ENCODE results near the gene NFATC4. TPM values are rescaled to one million over a fixed set of nuclear protein-coding genes. Genes with fewer than 3 reads are reported as not detected.
"Not testable (repeated sequence)": the region's sequence is repeated elsewhere in the genome, so short reads cannot be mapped to it uniquely, and the experiment has no call there.

NFATC4 gene
- total RNA-seq, 2 experiments from 2014 or later = not detected

DNA sequence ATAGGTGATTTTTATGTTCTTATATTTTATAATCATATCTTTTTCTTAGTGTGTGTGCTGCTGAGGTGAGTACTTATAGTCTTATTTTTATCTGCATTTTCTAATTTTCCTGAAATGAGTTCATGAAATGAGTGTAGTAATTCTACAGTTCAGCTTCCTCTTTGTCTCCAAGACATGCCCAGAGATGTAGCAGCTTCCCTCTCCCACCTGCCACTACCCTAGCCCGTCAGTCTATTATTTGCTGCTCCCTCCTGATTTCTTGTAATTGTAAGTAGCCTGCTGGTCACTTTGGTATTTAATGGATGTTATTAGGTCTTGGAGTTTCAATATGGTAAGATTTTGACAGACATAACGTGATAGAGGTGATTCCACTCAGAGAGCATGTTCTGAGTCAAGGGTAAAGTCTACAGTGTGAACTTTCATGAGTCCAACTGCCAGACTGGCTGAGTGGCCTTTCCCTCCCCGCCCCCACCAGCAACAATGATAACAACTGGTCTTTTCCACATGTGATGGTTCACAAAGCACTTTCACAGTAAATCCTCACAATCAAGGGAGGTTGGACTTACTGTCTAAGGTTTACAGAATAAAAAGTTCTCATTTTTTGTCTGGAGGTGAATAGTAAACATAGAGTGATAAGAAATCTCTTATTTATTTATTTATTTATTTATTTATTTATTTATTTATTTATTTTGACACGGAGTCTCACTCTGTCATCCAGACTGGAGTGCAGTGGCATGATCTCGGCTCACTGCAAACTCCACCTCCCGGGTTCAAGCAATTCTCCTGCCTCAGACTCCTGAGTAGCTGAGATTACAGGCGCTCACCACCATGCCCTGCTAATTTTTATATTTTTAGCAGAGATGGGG, 24.0 kb upstream of the NFATC4 start:
- Mint-ChIP-seq H3K9me3 (no peaks in the 10 kb centered on the region), H3K27ac (no peak overlapping the region), H3K4me1 (peaks cover 4% of the 10 kb centered on the region), H3K36me3 (no peaks in the 10 kb centered on the region), H3K27me3 (peaks cover 38% of the 10 kb centered on the region), H3K4me3 (no peak overlapping the region)
- DNase-seq (no peak), ATAC-seq (ENCODE audit: low read depth) (no peak)
- POLR2A ChIA-PET = no interaction called here

DNA sequence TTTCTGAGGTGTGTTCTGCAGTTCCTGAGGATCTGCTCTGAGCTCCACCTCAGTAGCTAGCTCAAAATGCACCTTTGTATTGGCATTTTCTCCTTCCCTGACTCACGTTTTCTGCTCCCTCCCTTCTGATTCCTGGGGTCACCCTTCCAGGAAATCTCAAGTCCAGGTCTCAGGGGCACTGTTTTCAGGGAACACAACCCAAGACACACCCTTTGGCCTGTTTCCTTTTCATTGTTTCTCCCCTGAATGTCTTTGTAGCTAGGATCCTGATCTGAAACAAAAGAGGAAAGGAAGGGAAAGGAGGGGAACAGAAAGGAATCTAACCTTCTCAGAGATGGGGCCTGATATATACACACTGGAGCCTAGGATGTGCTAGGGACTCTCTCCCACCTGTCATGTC, 20.9 kb upstream of the NFATC4 start:
- Mint-ChIP-seq H3K9me3 (no peaks in the 10 kb centered on the region), H3K4me1 (no peaks in the 10 kb centered on the region), H3K27me3 (peaks cover 62% of the 10 kb centered on the region), H3K27ac (no peak overlapping the region), H3K36me3 (no peaks in the 10 kb centered on the region), H3K4me3 (no peak overlapping the region)
- ATAC-seq (ENCODE audit: low read depth) (no peak), DNase-seq (no peak)
- POLR2A ChIA-PET = interaction anchor here (1.0 kb wide), 1 partner anchor 82 kb away, joined by 3 read pairs; the partner anchor contains the start of genes CBLN3 and KHNYN

DNA sequence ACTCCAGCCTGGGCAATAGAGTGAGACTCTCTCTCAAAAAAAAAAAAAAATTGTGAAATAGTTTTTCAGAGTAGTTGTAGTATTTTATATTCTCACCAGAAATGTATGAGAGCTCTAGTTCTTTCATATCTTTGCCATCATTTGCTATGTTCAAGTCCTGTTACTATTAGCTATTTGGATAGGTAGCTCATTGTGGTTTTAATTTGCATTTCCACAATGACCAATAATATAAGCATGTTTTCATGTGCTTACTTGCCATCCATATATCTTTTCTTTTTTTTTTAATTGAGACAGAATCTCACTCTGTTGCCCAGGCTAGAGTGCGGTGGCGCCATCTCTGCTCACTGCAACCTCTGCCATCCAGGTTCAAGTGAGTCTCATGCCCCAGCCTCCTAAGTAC, 19.8 kb upstream of the NFATC4 start:
- H3K36me3 Mint-ChIP-seq = no peaks in the 10 kb centered on the region
- H3K4me1 Mint-ChIP-seq = no peaks in the 10 kb centered on the region
- ATAC-seq (ENCODE audit: low read depth) (no peak), DNase-seq (no peak)
- no peak overlapping the region for H3K4me3 Mint-ChIP-seq
- no peak overlapping the region for H3K27ac Mint-ChIP-seq
- H3K27me3 Mint-ChIP-seq = peaks cover 65% of the 10 kb centered on the region
- POLR2A ChIA-PET = no interaction called here
- no peaks in the 10 kb centered on the region for H3K9me3 Mint-ChIP-seq

DNA sequence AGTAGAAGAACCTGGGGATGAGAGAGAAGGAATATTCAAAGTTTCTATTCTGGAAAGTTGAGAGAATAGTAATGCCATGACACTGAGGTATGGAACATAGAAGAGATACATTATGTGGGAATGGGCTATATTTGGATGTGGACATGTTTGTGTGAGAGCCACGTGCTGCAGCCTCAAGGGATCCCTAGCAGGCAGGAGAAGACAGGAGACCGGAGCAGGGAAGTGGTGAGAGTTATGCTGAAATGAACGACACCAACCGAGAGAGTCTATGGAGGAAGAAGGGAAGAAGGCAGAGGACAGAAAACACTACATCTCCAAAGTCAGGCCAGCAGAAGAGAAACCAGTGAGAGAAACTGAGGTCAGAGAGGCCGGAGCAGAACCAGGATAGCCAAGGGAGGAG, 18.2 kb upstream of the NFATC4 start:
- no peak for DNase-seq
- no peak for ATAC-seq (ENCODE audit: low read depth)
- no peaks in the 10 kb centered on the region for H3K36me3 Mint-ChIP-seq
- peaks cover 64% of the 10 kb centered on the region for H3K27me3 Mint-ChIP-seq
- no peak overlapping the region for H3K4me3 Mint-ChIP-seq
- H3K27ac Mint-ChIP-seq = no peak overlapping the region
- POLR2A ChIA-PET = no interaction called here
- no peaks in the 10 kb centered on the region for H3K4me1 Mint-ChIP-seq
- H3K9me3 Mint-ChIP-seq = no peaks in the 10 kb centered on the region

DNA sequence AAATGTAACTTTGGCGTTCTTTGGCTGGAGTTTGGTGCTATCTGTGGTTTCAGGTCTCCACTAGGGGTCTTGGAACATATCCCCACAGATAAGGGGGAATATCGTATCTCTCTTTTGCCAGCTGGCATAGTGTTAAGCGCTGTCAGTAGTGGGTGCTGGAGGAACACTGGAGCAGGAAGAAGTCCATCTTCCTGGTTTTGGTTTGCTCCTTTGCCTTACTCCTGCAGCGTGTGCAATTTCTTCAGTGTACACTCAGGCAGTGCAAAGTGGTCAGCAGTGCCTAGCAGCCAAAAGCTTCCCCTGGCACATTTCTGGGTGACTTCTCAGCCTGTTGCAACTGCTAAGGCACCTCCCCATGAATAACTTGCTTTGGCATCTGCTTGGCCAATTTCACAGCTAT, 16.5 kb upstream of the NFATC4 start:
- no peak for DNase-seq
- H3K36me3 Mint-ChIP-seq = no peaks in the 10 kb centered on the region
- POLR2A ChIA-PET = no interaction called here
- H3K9me3 Mint-ChIP-seq = no peaks in the 10 kb centered on the region
- ATAC-seq (ENCODE audit: low read depth) = no peak
- peaks cover 58% of the 10 kb centered on the region for H3K27me3 Mint-ChIP-seq
- no peak overlapping the region for H3K27ac Mint-ChIP-seq
- no peak overlapping the region for H3K4me3 Mint-ChIP-seq
- H3K4me1 Mint-ChIP-seq = no peaks in the 10 kb centered on the region

DNA sequence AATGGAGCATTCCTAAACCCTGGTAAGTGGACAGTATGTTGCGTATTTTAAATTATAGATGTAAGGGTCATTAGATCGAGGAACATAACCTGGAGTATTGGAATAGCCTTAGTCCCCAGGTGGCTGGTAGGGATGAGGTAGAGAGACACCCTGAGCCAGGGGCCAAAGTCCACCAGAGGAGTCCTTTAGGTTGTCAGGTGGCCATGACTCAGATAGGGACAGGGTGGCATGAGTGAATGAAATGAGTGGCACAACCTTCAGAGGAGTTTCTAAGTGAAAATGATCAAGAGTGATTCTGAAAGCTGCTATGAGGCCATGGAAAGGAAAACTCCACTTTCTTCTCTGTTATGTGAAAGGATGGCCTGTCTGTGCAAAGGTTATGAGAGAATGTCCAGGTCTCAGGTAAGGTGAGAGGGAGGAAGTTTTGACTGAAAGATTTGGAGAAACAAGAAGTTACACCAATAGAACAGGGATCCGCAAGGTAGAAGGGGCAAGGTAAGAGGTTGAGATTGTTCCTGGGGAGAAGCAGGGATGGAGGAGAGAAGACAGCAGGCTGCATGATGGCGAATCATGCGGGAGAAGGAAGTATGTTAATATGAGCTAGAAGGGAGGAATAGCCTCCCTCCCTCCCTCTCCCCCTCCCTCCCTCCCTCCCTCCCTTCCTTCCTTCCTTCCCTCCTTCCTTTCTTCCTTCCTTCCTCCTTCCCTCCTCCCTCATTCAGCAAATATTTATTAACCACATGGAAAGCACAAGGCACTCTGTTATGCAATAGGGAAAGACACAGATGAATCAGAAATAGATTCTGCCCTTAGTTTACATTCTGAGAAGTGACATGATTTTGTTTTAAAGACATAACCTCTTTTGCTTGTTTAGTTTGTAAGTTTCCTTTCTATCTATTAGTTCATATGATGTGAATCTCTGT, 14.2 kb upstream of the NFATC4 start:
- no peak for DNase-seq
- POLR2A ChIA-PET = interaction anchor here (0.7 kb wide), 1 partner anchor 16 kb away, joined by 5 read pairs; no protein-coding TSS in a partner anchor
- H3K27me3 Mint-ChIP-seq = peaks cover 51% of the 10 kb centered on the region
- H3K9me3 Mint-ChIP-seq = no peaks in the 10 kb centered on the region
- no peaks in the 10 kb centered on the region for H3K4me1 Mint-ChIP-seq
- ATAC-seq (ENCODE audit: low read depth) = no peak
- H3K27ac Mint-ChIP-seq = no peak overlapping the region
- no peak overlapping the region for H3K4me3 Mint-ChIP-seq
- no peaks in the 10 kb centered on the region for H3K36me3 Mint-ChIP-seq

DNA sequence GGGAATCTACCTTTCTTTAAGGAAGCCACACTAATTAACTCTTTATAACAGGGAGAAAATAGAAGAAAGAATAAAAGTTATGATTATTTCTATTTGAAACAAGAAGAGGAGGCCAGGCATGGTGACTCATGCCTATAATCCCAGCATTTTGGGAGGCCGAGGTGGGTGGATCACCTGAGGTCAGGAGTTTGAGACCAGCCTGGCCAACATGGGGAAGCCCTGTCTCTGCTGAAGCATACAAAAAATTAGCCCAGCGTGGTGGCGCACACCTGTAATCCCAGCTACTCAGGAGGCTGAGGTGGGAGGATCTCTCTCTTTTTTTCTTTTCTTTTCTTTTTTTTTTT, 13.5 kb upstream of the NFATC4 start:
- H3K9me3 Mint-ChIP-seq; DNase-seq; H3K36me3 Mint-ChIP-seq; ATAC-seq (ENCODE audit: low read depth); H3K27ac Mint-ChIP-seq; H3K4me1 Mint-ChIP-seq; H3K4me3 Mint-ChIP-seq: not testable (repeated sequence)
- H3K27me3 Mint-ChIP-seq = peaks cover 47% of the 10 kb centered on the region
- POLR2A ChIA-PET = interaction anchor here (0.7 kb wide), 1 partner anchor 15 kb away, joined by 5 read pairs; no protein-coding TSS in a partner anchor

DNA sequence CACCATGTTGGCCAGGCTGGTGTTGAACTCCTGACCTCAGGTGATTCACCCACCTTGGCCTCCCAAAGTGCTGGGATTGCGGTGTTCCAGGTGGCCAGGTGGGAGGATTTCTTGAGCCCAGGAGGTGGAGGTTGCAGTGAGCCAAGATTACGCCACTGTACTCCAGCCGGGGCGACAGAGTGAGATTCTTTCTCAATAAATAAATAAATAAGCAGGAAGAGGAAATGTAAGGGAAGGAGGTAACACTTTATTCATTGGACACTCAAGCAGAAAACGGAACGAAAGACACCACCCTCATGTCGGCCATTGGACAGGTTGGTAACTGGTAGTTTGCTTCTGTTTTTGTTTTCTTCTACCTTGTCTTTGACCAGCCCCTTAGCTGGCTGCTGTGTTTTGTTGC, 13.0 kb upstream of the NFATC4 start:
- no peak for ATAC-seq (ENCODE audit: low read depth)
- POLR2A ChIA-PET = no interaction called here
- no peak overlapping the region for H3K4me3 Mint-ChIP-seq
- no peaks in the 10 kb centered on the region for H3K9me3 Mint-ChIP-seq
- no peaks in the 10 kb centered on the region for H3K4me1 Mint-ChIP-seq
- peaks cover 46% of the 10 kb centered on the region for H3K27me3 Mint-ChIP-seq
- no peak for DNase-seq
- no peak overlapping the region for H3K27ac Mint-ChIP-seq
- no peaks in the 10 kb centered on the region for H3K36me3 Mint-ChIP-seq

DNA sequence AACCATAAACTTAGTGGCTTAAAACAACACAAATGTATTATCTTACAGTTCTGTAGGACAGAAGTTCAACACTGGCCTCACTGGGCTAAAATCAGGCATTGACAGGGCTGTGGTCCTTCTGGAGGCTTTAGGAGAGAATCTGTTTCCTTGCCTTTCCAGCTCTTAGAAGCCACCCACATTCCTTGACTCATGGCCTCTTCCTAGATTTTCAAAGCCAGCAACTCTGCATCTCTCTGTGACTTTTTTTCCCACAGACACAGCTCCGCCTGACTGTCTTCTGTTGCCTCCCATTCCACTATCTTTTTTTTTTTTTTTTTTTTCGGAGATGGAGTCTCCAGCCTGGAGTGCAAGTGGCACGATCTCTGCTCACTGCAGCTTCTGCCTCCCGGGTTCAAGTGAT, 11.8 kb upstream of the NFATC4 start:
- no peaks in the 10 kb centered on the region for H3K36me3 Mint-ChIP-seq
- ATAC-seq (ENCODE audit: low read depth) = no peak
- DNase-seq = no peak
- peaks cover 39% of the 10 kb centered on the region for H3K27me3 Mint-ChIP-seq
- no peak overlapping the region for H3K27ac Mint-ChIP-seq
- no peaks in the 10 kb centered on the region for H3K4me1 Mint-ChIP-seq
- H3K4me3 Mint-ChIP-seq = no peak overlapping the region
- POLR2A ChIA-PET = no interaction called here
- H3K9me3 Mint-ChIP-seq = no peaks in the 10 kb centered on the region

DNA sequence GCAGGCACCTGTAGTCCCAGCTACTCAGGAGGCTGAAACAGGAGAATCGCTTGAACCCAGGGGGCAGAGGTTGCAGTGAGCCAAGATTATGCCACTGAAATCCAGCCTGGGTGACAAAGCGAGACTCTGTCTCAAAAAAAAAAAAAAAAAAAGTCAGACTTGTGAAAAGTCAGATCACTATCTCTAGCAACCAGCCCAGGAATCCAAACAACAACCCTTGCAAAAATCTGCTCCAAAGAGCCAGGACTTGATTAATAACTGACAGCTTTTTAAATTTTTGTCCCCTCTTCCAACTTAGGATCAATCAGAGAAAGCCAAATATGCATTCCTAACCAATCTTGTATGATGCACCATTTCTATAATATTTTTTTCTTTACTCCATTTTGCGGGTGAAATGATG, 7.7 kb upstream of the NFATC4 start:
- POLR2A ChIA-PET = interaction anchor here (0.7 to 0.9 kb wide), 2 partner anchors 69 to 244 kb away, joined by 3 read pairs; partner anchors contain the start of genes CBLN3 and KHNYN
- H3K4me1 Mint-ChIP-seq = peaks cover under 1% of the 10 kb centered on the region
- no peaks in the 10 kb centered on the region for H3K36me3 Mint-ChIP-seq
- H3K4me3 Mint-ChIP-seq = no peak overlapping the region
- no peaks in the 10 kb centered on the region for H3K9me3 Mint-ChIP-seq
- no peak overlapping the region for H3K27ac Mint-ChIP-seq
- DNase-seq (no peak), ATAC-seq (ENCODE audit: low read depth) (no peak)
- peaks cover 46% of the 10 kb centered on the region for H3K27me3 Mint-ChIP-seq

DNA sequence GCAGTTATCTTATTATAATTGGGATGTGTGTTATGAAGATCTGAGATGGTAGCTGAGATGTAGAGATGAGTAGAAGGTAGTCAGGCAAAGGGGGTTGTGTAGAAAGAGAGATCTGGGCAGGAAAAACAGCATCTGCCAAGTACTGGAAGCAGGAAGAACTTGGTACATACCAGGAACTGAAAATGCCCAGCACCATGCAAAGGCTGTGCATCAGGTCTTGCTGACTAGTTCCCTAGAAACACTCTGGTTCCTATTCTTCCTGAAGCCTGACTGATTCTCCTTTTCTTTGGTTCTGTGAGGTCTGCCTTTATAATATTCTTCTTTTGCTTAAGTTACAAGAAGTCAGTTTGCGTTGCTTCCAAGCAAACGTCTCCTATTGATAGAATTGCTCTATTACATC, 6.7 kb upstream of the NFATC4 start:
- peaks cover 2% of the 10 kb centered on the region for H3K36me3 Mint-ChIP-seq
- H3K27me3 Mint-ChIP-seq = peaks cover 55% of the 10 kb centered on the region

DNA sequence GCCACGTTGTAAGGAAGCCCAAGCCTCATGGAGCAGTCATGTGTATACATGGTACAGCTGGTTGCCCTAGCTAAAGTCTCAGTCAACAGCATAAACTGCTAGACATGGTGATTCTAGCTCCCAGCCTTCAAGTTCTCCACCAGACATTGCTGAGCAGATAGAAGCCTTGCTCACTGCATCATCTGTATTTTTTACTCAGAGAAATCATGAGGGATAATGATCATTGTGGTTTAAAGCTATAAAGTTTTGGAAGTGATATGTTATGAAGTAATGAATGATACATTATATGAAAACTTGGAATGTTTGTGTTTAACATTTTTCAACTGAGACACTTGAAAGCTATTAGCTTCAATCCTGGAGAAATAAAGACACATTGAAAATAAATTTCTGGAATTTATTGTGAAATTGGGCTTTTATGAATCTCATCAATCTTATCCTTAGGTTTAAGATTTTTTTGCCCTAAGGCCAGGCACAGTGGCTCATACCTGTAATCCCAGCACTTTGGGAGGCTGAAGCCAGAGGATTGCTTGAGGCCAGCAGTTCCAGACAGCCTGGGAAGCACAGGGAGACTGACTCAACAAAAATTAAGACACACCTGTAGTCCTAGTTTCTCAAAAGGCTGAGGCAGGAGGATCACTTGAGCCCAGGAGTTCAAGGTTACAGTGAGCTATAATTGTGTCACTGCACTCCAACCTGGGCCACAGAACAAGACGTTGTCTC, 5.6 kb upstream of the NFATC4 start:
- DNase-seq (no peak), ATAC-seq (ENCODE audit: low read depth) (no peak)
- Mint-ChIP-seq H3K4me1 (peaks cover 16% of the 10 kb centered on the region), H3K36me3 (peaks cover 2% of the 10 kb centered on the region), H3K9me3 (no peaks in the 10 kb centered on the region), H3K27me3 (peaks cover 60% of the 10 kb centered on the region), H3K27ac (no peak overlapping the region), H3K4me3 (no peak overlapping the region)
- POLR2A ChIA-PET = no interaction called here

More for the DNA sequence above, 6.7 kb upstream of the NFATC4 start:
- Mint-ChIP-seq H3K27ac (no peak overlapping the region), H3K4me1 (peaks cover 10% of the 10 kb centered on the region), H3K9me3 (no peaks in the 10 kb centered on the region), H3K4me3 (no peak overlapping the region)
- ATAC-seq (ENCODE audit: low read depth) (no peak), DNase-seq (no peak)
- POLR2A ChIA-PET = no interaction called here

DNA sequence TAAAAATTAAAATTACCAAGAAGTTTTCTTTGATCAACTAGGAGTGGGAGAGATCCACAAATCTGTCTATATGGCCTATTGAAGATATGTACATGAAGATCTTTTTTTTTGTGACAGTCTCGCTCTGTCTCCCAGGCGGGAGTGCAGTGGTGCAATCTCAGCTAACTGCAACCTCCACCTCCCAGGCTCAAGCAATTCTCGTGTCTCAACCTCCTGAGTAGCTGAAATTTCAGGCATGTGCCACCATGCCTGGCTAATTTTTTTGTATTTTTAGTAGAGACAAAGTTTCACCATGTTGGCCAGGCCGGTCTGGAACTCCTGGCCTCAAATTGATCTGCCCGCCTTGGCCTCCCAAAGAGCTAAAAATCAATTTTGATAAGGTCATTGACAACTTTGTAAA, 4.6 kb upstream of the NFATC4 start:
- Mint-ChIP-seq H3K36me3 (peaks cover 2% of the 10 kb centered on the region), H3K27me3 (peaks cover 65% of the 10 kb centered on the region), H3K4me3 (no peak overlapping the region), H3K9me3 (no peaks in the 10 kb centered on the region), H3K4me1 (peaks cover 20% of the 10 kb centered on the region), H3K27ac (no peak overlapping the region)
- ATAC-seq (ENCODE audit: low read depth) (no peak), DNase-seq (no peak)
- POLR2A ChIA-PET = no interaction called here

All from activated naive CD8-positive, alpha-beta T cell treated with anti-CD3 and anti-CD28 coated beads, Interleukin-2, amount 10 ng/mL, durations not matched to agents 7 days and 5 days (primary cell).